HepG2 (cell line): ENCODE results near the gene OGFOD3. TPM values are rescaled to one million over a fixed set of nuclear protein-coding genes. Genes with fewer than 3 reads are reported as not detected.

Source experiments
- CEBPB ChIP-seq: IDR thresholded peaks from 2 replicates; pipeline ENCODE4 v1.6.1; 2011; ENCODE audit warnings: low read depth, low read length, improper control_type of control experiment, borderline replicate concordance
- FOSL1 ChIP-seq: sonication (generic); formaldehyde crosslinking; IDR thresholded peaks from 2 replicates; pipeline ENCODE4 v1.9.0; 2021; ENCODE audit warnings: missing genetic modification reagents, borderline replicate concordance
- HBP1 ChIP-seq: IDR thresholded peaks from 2 replicates; pipeline ENCODE4 v1.6.1; 2016; ENCODE audit warnings: low read depth, control low read depth
- HMGXB3 ChIP-seq: sonication (generic); formaldehyde crosslinking; IDR thresholded peaks from 2 replicates; pipeline ENCODE4 v1.4.0; 2020; ENCODE audit warnings: missing genetic modification reagents, borderline replicate concordance
- IRF2 ChIP-seq: IDR thresholded peaks from 2 replicates; pipeline ENCODE4 v1.6.1; 2018; ENCODE audit warnings: missing genetic modification reagents, missing compliant biosample characterization
- JUN ChIP-seq: sonication (generic); formaldehyde crosslinking; IDR thresholded peaks from 2 replicates; pipeline ENCODE4 v1.4.0; 2020; ENCODE audit warnings: mild to moderate bottlenecking, missing genetic modification reagents
- KLF15 ChIP-seq: sonication (generic); formaldehyde crosslinking; IDR thresholded peaks from 2 replicates; pipeline ENCODE4 v1.8.1; 2023; ENCODE audit warnings: borderline replicate concordance, mild to moderate bottlenecking, inconsistent platforms, missing genetic modification reagents, mixed read lengths
- NFRKB ChIP-seq: fragments of 450-650 bp; IDR thresholded peaks from 2 replicates; pipeline ENCODE4 v1.6.1; 2017
- NPAS2 ChIP-seq: sonication (generic); formaldehyde crosslinking; IDR thresholded peaks from 2 replicates; pipeline ENCODE4 v1.8.0; 2022; ENCODE audit warnings: mild to moderate bottlenecking, missing genetic modification reagents, borderline replicate concordance
- PAF1 ChIP-seq: IDR thresholded peaks from 2 replicates; pipeline ENCODE4 v1.6.1; 2016; ENCODE audit warnings: missing genetic modification reagents, missing compliant biosample characterization
- PCBP2 ChIP-seq: fragments of 200-400 bp; formaldehyde crosslinking; optimal IDR thresholded peaks from 2 replicates; pipeline ENCODE3; 2018; ENCODE audit warnings: low read length, low read depth; ENCODE audit not compliant: poor library complexity, severe bottlenecking
- SMAD3 ChIP-seq: sonication (generic); formaldehyde crosslinking; IDR thresholded peaks from 2 replicates; pipeline ENCODE4 v1.4.0; 2020; ENCODE audit warnings: missing genetic modification reagents
- TAF1 ChIP-seq: sonication (generic); formaldehyde crosslinking; IDR thresholded peaks from 2 replicates; pipeline ENCODE4 v1.4.0; 2020; ENCODE audit warnings: missing genetic modification reagents
- TCF12 ChIP-seq, 2 experiments: fragments of 450-650 bp in 1 of 2; sonication (generic) in 1 of 2; formaldehyde crosslinking in 1 of 2; IDR thresholded peaks; 2 replicates each; pipeline versions ENCODE4 v1.6.1 to v1.8.0; 2017 to 2022; ENCODE audit warnings: antibody characterized with exemption in 1 of 2, mild to moderate bottlenecking in 1 of 2, missing genetic modification reagents in 1 of 2, moderate library complexity in 1 of 2
- ZMYM4 ChIP-seq: sonication (generic); formaldehyde crosslinking; IDR thresholded peaks from 2 replicates; pipeline ENCODE4 v1.8.1; 2023; ENCODE audit warnings: mild to moderate bottlenecking, missing genetic modification reagents
- ZNF678 ChIP-seq: sonication (generic); formaldehyde crosslinking; IDR thresholded peaks from 2 replicates; pipeline ENCODE4 v1.4.0; 2020; ENCODE audit warnings: mild to moderate bottlenecking, missing genetic modification reagents
- ZNF691 ChIP-seq: sonication (generic); formaldehyde crosslinking; IDR thresholded peaks from 2 replicates; pipeline ENCODE4 v1.4.0; 2020; ENCODE audit warnings: missing genetic modification reagents, low read depth, mild to moderate bottlenecking, borderline replicate concordance
- ZNF720 ChIP-seq: sonication (generic); formaldehyde crosslinking; IDR thresholded peaks from 2 replicates; pipeline ENCODE4 v1.4.0; 2020; ENCODE audit warnings: missing genetic modification reagents
- ZNF749 ChIP-seq: sonication (generic); formaldehyde crosslinking; IDR thresholded peaks from 2 replicates; pipeline ENCODE4 v1.8.0; 2022; ENCODE audit warnings: mild to moderate bottlenecking, missing genetic modification reagents, moderate library complexity, borderline replicate concordance
- ZNF792 ChIP-seq: IDR thresholded peaks from 2 replicates; pipeline ENCODE4 v1.6.1; 2016
- ZSCAN9 ChIP-seq: IDR thresholded peaks from 2 replicates; pipeline ENCODE4 v1.6.1; 2016; ENCODE audit warnings: borderline replicate concordance
- polyA plus RNA-seq, 8 experiments: library from polyadenylated mRNA; depleted of rRNA in 3 of 8; stranded (reverse) in 7 of 8; unstranded in 1 of 8; fragments of >200 nt; fragmentation: Illumina TruSeq in 4 of 8; extraction: Trizol in 4 of 8; gene quantifications; 2 replicates each; pipeline versions ENCODE4 v1.2.1 to v1.2.3, GENCODE V29; 2011 to 2016; ENCODE audit warnings: low read depth in 4 of 8, missing spikeins in 1 of 8, mixed read lengths in 1 of 8; ENCODE audit not compliant: insufficient read depth in 1 of 8
- total RNA-seq, 5 experiments: library from RNA; depleted of rRNA; stranded (reverse); fragments of >200 nt; fragmentation: Illumina TruSeq; extraction: Trizol; gene quantifications; 2 replicates each; pipeline ENCODE4 v1.2.3, GENCODE V29; 2016; ENCODE audit warnings: low read depth in 1 of 5
- TF ChIP-seq, protein P1 (sequence below): sonication (generic); formaldehyde crosslinking; IDR thresholded peaks from 2 replicates; pipeline ENCODE4 v1.4.0; 2020; ENCODE audit warnings: mild to moderate bottlenecking, missing genetic modification reagents

The OGFOD3 gene
- total and polyA plus RNA-seq, 2 of the 13 experiments (the other 11 are each of a cell fraction or from before 2014, with no cell fraction given), result 40.0 to 42.1 TPM

- TF ChIP-seq KLF15 (CRISPR knock-in tag) (no peak), JUN (CRISPR knock-in tag) (no peak; the same call in 1 of the 2 replicates), PCBP2 (no peak), ZMYM4 (peak; percentile 70; the same call in 1 of the 2 replicates), ZNF691 (CRISPR knock-in tag) (peak; percentile 80; the same call in 1 of the 2 replicates), NPAS2 (no peak), TCF12 (IDR thresholded peaks at IDR 0.05) (no peak), TCF12 (CRISPR knock-in tag; IDR thresholded peaks at IDR 0.05) (peak; percentile 89), IRF2 (CRISPR knock-in tag) (peak; percentile 79), ZNF749 (peak; percentile 91), ZNF720 (CRISPR knock-in tag) (no peak), SMAD3 (CRISPR knock-in tag) (0 out of 2 replicates have a peak, but pooled peaks have one; percentile 17), ZNF678 (CRISPR knock-in tag) (0 out of 2 replicates have a peak, but pooled peaks have one; percentile 47), CEBPB (no peak), FOSL1 (CRISPR knock-in tag) (no peak), PAF1 (CRISPR knock-in tag) (no peak), TAF1 (CRISPR knock-in tag) (peak; percentile 73), ZNF792 (no peak; the same call in 1 of the 2 replicates), HMGXB3 (CRISPR knock-in tag) (no peak), HBP1 (CRISPR knock-in tag) (peak; percentile 95), NFRKB (no peak), ZSCAN9 (CRISPR knock-in tag) (no peak; the same call in 1 of the 2 replicates)
- TF ChIP-seq, protein P1, sequence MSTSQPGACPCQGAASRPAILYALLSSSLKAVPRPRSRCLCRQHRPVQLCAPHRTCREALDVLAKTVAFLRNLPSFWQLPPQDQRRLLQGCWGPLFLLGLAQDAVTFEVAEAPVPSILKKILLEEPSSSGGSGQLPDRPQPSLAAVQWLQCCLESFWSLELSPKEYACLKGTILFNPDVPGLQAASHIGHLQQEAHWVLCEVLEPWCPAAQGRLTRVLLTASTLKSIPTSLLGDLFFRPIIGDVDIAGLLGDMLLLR (CRISPR knock-in tag), result peak; percentile 91; the same call in 1 of the 2 replicates
Measured at GRCh38 chr17:82418001-82418986, at the start of gene OGFOD3, which contains the start of gene HEXD (continued).
